Body of pancreas (tissue), 4 donors: ENCODE data around the gene DUSP28. TPM values are rescaled to one million over a fixed set of nuclear protein-coding genes. Genes with fewer than 3 reads are reported as not detected.
A peak's percentile ranks its signal among the peaks of the same experiment; 100 is the strongest.

Experiments used
- ATAC-seq: fragments of 150-250 bp; one replicate; pipeline ENCODE4 v1.9.1; 2016
- DNase-seq, 4 donors: peaks; one replicate each; pipeline ENCODE4 v3.0.0-alpha.2; 2019
- H3K27ac ChIP-seq, 4 donors: fragments of 200-600 bp; sonication (generic); 1 replicate in 3 of 4; 2 replicates in 1 of 4; pipeline versions ENCODE4 v1.5.1 to v1.6.1; 2016 to 2019; ENCODE audit warnings: mild to moderate bottlenecking in 1 of 4, mixed read lengths in 1 of 4, moderate library complexity in 1 of 4
- H3K27me3 ChIP-seq, 2 donors: fragments of 200-600 bp; sonication (generic); one replicate each; pipeline ENCODE4 v1.6.0; 2016; ENCODE audit warnings: mild to moderate bottlenecking in 1 of 2
- H3K36me3 ChIP-seq, 2 donors: fragments of 200-600 bp; sonication (generic); replicated peaks in 1 of 2; 2 replicates each; pipeline ENCODE4 v1.5.1; 2016; ENCODE audit warnings: low read depth in 2 of 2; ENCODE audit not compliant: insufficient read depth in 1 of 2
- H3K4me1 ChIP-seq: fragments of 200-600 bp; sonication (generic); one replicate; pipeline ENCODE4 v1.6.0; 2016
- H3K4me3 ChIP-seq, 2 donors: fragments of 200-600 bp; sonication (generic); 1 replicate in 1 of 2; 2 replicates in 1 of 2; pipeline ENCODE4 v1.5.1; 2016 to 2019
- H3K9me3 ChIP-seq, 3 donors: fragments of 200-600 bp; sonication (generic); 1 replicate in 2 of 3; 2 replicates in 1 of 3; pipeline ENCODE4 v1.5.1; 2016
- CTCF ChIP-seq, 7 experiments: fragments of 450-650 bp in 4 of 7; fragments of 200-600 bp in 3 of 7; sonication (generic) in 3 of 7; IDR thresholded peaks; one replicate each; pipeline ENCODE4 v1.5.1; 2016 to 2019; ENCODE audit warnings: antibody characterized with exemption in 7 of 7
- POLR2A ChIP-seq, 3 donors: fragments of 450-650 bp; IDR thresholded peaks; one replicate each; pipeline ENCODE4 v1.6.1; 2016; ENCODE audit warnings: antibody characterized with exemption in 3 of 3, mild to moderate bottlenecking in 2 of 3
- WGBS, 2 donors: methylation state at CpG; one replicate each; pipeline ENCODE4 v1.1.5; 2017; 5-methylcytosine and 5-hydroxymethylcytosine counted together
- intact Hi-C: fragments of 100-400 bp; cut with DNase I; formaldehyde crosslinking; loops from one replicate; pipeline ENCODE4 v1.15.1; 2023
- total RNA-seq, 2 donors: library from RNA; depleted of rRNA; stranded (reverse); fragments of >200 nt; gene quantifications; one replicate each; pipeline ENCODE4 v1.1.0, GENCODE V29; 2016

DUSP28 gene
- total RNA-seq, 2 donors from 2014 or later: 4.7 to 6.6 TPM

GRCh38 chr2:240582781-240583180 is 22.6 kb downstream of the DUSP28 start:
- ATAC-seq (no peak), DNase-seq (no peak)
- no peak overlapping the region for H3K4me3 ChIP-seq
- no peak overlapping the region for H3K27ac ChIP-seq
- no peaks in the 10 kb centered on the region for H3K9me3 ChIP-seq
- H3K4me1 ChIP-seq: peaks cover 51% of the 10 kb centered on the region
- H3K36me3 ChIP-seq: peaks cover 0 to 3% of the 10 kb centered on the region in 2 donors
- no peaks in the 10 kb centered on the region for H3K27me3 ChIP-seq
- intact Hi-C loops: no loop called here
- TF ChIP-seq CTCF (IDR thresholded peaks at IDR 0.05): no peak
- TF ChIP-seq POLR2A (IDR thresholded peaks at IDR 0.05): no peak
- WGBS, 2 donors: 83 to 87% methylated on average over 3 of the region's 3 CpGs

- peaks cover 56% of the 10 kb centered on the region for H3K4me1 ChIP-seq
- no peak for ATAC-seq
- TF ChIP-seq CTCF (IDR thresholded peaks at IDR 0.05): no peak
- no peak for TF ChIP-seq POLR2A (IDR thresholded peaks at IDR 0.05)
- H3K9me3 ChIP-seq: no peaks in the 10 kb centered on the region
- WGBS, 2 donors: 87 to 89% methylated on average over 4 of the region's 4 CpGs
- H3K27ac ChIP-seq: no peak overlapping the region
- no peak overlapping the region for H3K4me3 ChIP-seq
- intact Hi-C loops: no loop called here
- DNase-seq: no peak
- H3K27me3 ChIP-seq: no peaks in the 10 kb centered on the region
- H3K36me3 ChIP-seq: no peaks in the 10 kb centered on the region
Measured at GRCh38 chr2:240583774-240584173, 23.6 kb downstream of the DUSP28 start.

GRCh38 chr2:240584486-240585031 is 24.4 kb downstream of the DUSP28 start:
- ATAC-seq (no peak), DNase-seq (peak in 1 of 4 donors; percentile 21)
- Histone ChIP-seq H3K4me1 (peaks cover 48% of the 10 kb centered on the region), H3K27ac (peak overlapping the region in 1 of 4 donors; percentile 86), H3K36me3 (no peaks in the 10 kb centered on the region), H3K4me3 (no peak overlapping the region), H3K27me3 (no peaks in the 10 kb centered on the region), H3K9me3 (no peaks in the 10 kb centered on the region)
- intact Hi-C loops: no loop called here
- TF ChIP-seq POLR2A (IDR thresholded peaks at IDR 0.05) (no peak), CTCF (IDR thresholded peaks at IDR 0.05) (no peak)
- WGBS, 2 donors: 74 to 77% methylated on average over 3 to 4 of the region's 4 CpGs

GRCh38 chr2:240585101-240585500 is 24.9 kb downstream of the DUSP28 start:
- Histone ChIP-seq H3K27me3 (no peaks in the 10 kb centered on the region), H3K4me1 (peaks cover 42% of the 10 kb centered on the region), H3K27ac (peak overlapping the region in 1 of 4 donors; percentile 86), H3K36me3 (no peaks in the 10 kb centered on the region), H3K9me3 (no peaks in the 10 kb centered on the region), H3K4me3 (no peak overlapping the region)
- 48 to 67% methylated on average over 4 to 6 of the region's 6 CpGs for WGBS, 2 donors
- ATAC-seq: no peak
- DNase-seq: peak in 1 of 4 donors; percentile 8
- intact Hi-C loops: no loop called here
- TF ChIP-seq CTCF (IDR thresholded peaks at IDR 0.05): no peak
- no peak for TF ChIP-seq POLR2A (IDR thresholded peaks at IDR 0.05)

- Histone ChIP-seq H3K4me3 (peak overlapping the region; percentile 52 to 68), H3K36me3 (no peaks in the 10 kb centered on the region), H3K27me3 (no peaks in the 10 kb centered on the region), H3K4me1 (peaks cover 36% of the 10 kb centered on the region), H3K27ac (peak overlapping the region; percentile 74 to 95 (median 88)), H3K9me3 (no peaks in the 10 kb centered on the region)
- 1 to 3% methylated on average over 7 to 20 of the region's 20 CpGs for WGBS, 2 donors
- TF ChIP-seq CTCF (IDR thresholded peaks at IDR 0.05) (no peak), POLR2A (IDR thresholded peaks at IDR 0.05) (no peak)
- DNase-seq: peak in 1 of 4 donors; percentile 7
- intact Hi-C loops: no loop called here
- ATAC-seq: no peak
Measured at GRCh38 chr2:240585681-240586197, 25.6 kb downstream of the DUSP28 start.
